Measurements from ENCODE around the gene NCAPG.
"Not testable (repeated sequence)": the region's sequence is repeated elsewhere in the genome, so short reads cannot be mapped to it uniquely, and the experiment has no call there.

Gene NCAPG

GRCh38 chr4:17846266-17846665 lies 35.5 kb downstream of the NCAPG start:
- Histone ChIP-seq H3K4me1 (ENCODE audit: control insufficient read depth in 1 of 2, insufficient read depth in 1 of 2, low read depth in 1 of 2, low read length in 1 of 2) (no peaks in the 10 kb centered on the region), H3K27ac (no peak overlapping the region), H3K36me3 (peaks cover 32% of the 10 kb centered on the region)

GRCh38 chr4:17850295-17850694 lies 39.5 kb downstream of the NCAPG start:
- H3K36me3 ChIP-seq; H3K27me3 ChIP-seq; H3K27ac ChIP-seq; H3K4me3 ChIP-seq (ENCODE audit: low read depth in 1 of 2, low read length in 1 of 2); H3K9me3 ChIP-seq; H3K4me1 ChIP-seq (ENCODE audit: control insufficient read depth in 1 of 2, insufficient read depth in 1 of 2, low read depth in 1 of 2, low read length in 1 of 2): not testable (repeated sequence)

More at GRCh38 chr4:17846266-17846665, 35.5 kb downstream of the NCAPG start:
- no peaks in the 10 kb centered on the region for H3K9me3 ChIP-seq
- no peaks in the 10 kb centered on the region for H3K27me3 ChIP-seq
- no peak overlapping the region for H3K4me3 ChIP-seq (ENCODE audit: low read depth in 1 of 2, low read length in 1 of 2)
- no peak for TF ChIP-seq CTCF (IDR thresholded peaks at IDR 0.05)

- Histone ChIP-seq H3K27me3 (no peaks in the 10 kb centered on the region), H3K4me1 (ENCODE audit: control insufficient read depth in 1 of 2, insufficient read depth in 1 of 2, low read depth in 1 of 2, low read length in 1 of 2) (no peaks in the 10 kb centered on the region), H3K36me3 (no peaks in the 10 kb centered on the region), H3K27ac (no peak overlapping the region), H3K9me3 (no peaks in the 10 kb centered on the region), H3K4me3 (ENCODE audit: low read depth in 1 of 2, low read length in 1 of 2) (no peak overlapping the region)
- TF ChIP-seq CTCF (IDR thresholded peaks at IDR 0.05): no peak
Observed at GRCh38 chr4:17851959-17852358, 41.2 kb downstream of the NCAPG start.

- H3K4me3 ChIP-seq (ENCODE audit: low read depth in 1 of 2, low read length in 1 of 2): no peak overlapping the region
- no peaks in the 10 kb centered on the region for H3K4me1 ChIP-seq (ENCODE audit: control insufficient read depth in 1 of 2, insufficient read depth in 1 of 2, low read depth in 1 of 2, low read length in 1 of 2)
- no peak for TF ChIP-seq CTCF (IDR thresholded peaks at IDR 0.05)
- H3K36me3 ChIP-seq: no peaks in the 10 kb centered on the region
- H3K27ac ChIP-seq: no peak overlapping the region
- no peaks in the 10 kb centered on the region for H3K27me3 ChIP-seq
- no peaks in the 10 kb centered on the region for H3K9me3 ChIP-seq
Observed at GRCh38 chr4:17854036-17854435, 43.3 kb downstream of the NCAPG start.

GRCh38 chr4:17859793-17860406 lies 49.1 kb downstream of the NCAPG start:
- no peak overlapping the region for H3K27ac ChIP-seq
- no peaks in the 10 kb centered on the region for H3K27me3 ChIP-seq
- no peaks in the 10 kb centered on the region for H3K9me3 ChIP-seq
- H3K4me1 ChIP-seq (ENCODE audit: control insufficient read depth in 1 of 2, insufficient read depth in 1 of 2, low read depth in 1 of 2, low read length in 1 of 2): no peaks in the 10 kb centered on the region
- no peak for TF ChIP-seq CTCF (IDR thresholded peaks at IDR 0.05)
- H3K4me3 ChIP-seq (ENCODE audit: low read depth in 1 of 2, low read length in 1 of 2): no peak overlapping the region
- H3K36me3 ChIP-seq: no peaks in the 10 kb centered on the region

- H3K4me3 ChIP-seq (ENCODE audit: low read depth in 1 of 2, low read length in 1 of 2); H3K4me1 ChIP-seq (ENCODE audit: control insufficient read depth in 1 of 2, insufficient read depth in 1 of 2, low read depth in 1 of 2, low read length in 1 of 2); H3K36me3 ChIP-seq; H3K27me3 ChIP-seq; H3K27ac ChIP-seq; H3K9me3 ChIP-seq: not testable (repeated sequence)
Observed at GRCh38 chr4:17861906-17862305, 51.1 kb downstream of the NCAPG start.
